CD14-positive monocyte (primary cell): ENCODE measurements around the gene ISOC1. TPM values are rescaled to one million over a fixed set of nuclear protein-coding genes. Genes with fewer than 3 reads are reported as not detected.

Experiments
- DNase-seq, 3 donors: peaks; one replicate each; pipeline ENCODE4 v3.0.0-alpha.2; 2011 to 2022
- H2AFZ ChIP-seq: 2 replicates; pipeline ENCODE4 v1.6.0; 2012; ENCODE audit warnings: mild to moderate bottlenecking, low read depth, low read length, inconsistent platforms; ENCODE audit not compliant: insufficient read depth, poor library complexity, severe bottlenecking
- H3K27ac ChIP-seq, 2 donors: 1 replicate in 1 of 2; 2 replicates in 1 of 2; pipeline ENCODE4 v1.5.1; 2012 to 2013; ENCODE audit warnings: low read length in 2 of 2, control low read depth in 1 of 2, inconsistent platforms in 1 of 2, low read depth in 1 of 2, mild to moderate bottlenecking in 1 of 2
- H3K27me3 ChIP-seq, 2 donors: one replicate each; pipeline versions ENCODE4 v1.6.0 to v1.6.1; 2011 to 2013; ENCODE audit warnings: low read length in 2 of 2; ENCODE audit not compliant: control insufficient read depth in 2 of 2, insufficient read depth in 2 of 2
- H3K36me3 ChIP-seq, 2 donors: replicated peaks in 1 of 2; 1 replicate in 1 of 2; 2 replicates in 1 of 2; pipeline versions ENCODE4 v1.5.1 to v1.6.1; 2012 to 2013; ENCODE audit warnings: low read length in 2 of 2, control low read depth in 1 of 2, inconsistent platforms in 1 of 2, mild to moderate bottlenecking in 1 of 2; ENCODE audit not compliant: insufficient read depth in 2 of 2, control insufficient read depth in 1 of 2
- H3K4me1 ChIP-seq, 2 donors: 1 replicate in 1 of 2; 2 replicates in 1 of 2; pipeline versions ENCODE4 v1.5.1 to v1.6.1; 2012 to 2013; ENCODE audit warnings: low read length in 2 of 2, control low read depth in 1 of 2, inconsistent platforms in 1 of 2, mild to moderate bottlenecking in 1 of 2, moderate library complexity in 1 of 2; ENCODE audit not compliant: insufficient read depth in 2 of 2, control insufficient read depth in 1 of 2
- H3K4me2 ChIP-seq: replicated peaks from 2 replicates; pipeline ENCODE3; 2012; ENCODE audit warnings: low read length, moderate library complexity, mild to moderate bottlenecking; ENCODE audit not compliant: poor library complexity, severe bottlenecking; ENCODE audit errors: extremely low read depth
- H3K4me3 ChIP-seq, 3 experiments: fragments of 200-600 bp in 1 of 3; sonication (generic) in 1 of 3; replicated peaks in 1 of 3; 1 replicate in 2 of 3; 2 replicates in 1 of 3; pipeline ENCODE4 v1.5.1; 2011 to 2013; ENCODE audit warnings: low read length in 3 of 3, mild to moderate bottlenecking in 3 of 3, control low read depth in 2 of 3, low read depth in 2 of 3, inconsistent platforms in 1 of 3, moderate library complexity in 1 of 3
- H3K79me2 ChIP-seq: 2 replicates; pipeline ENCODE4 v1.6.0; 2012; ENCODE audit warnings: mild to moderate bottlenecking, control low read depth, inconsistent platforms, low read length, moderate library complexity; ENCODE audit not compliant: insufficient read depth
- H3K9ac ChIP-seq: 2 replicates; pipeline ENCODE4 v1.6.0; 2017; ENCODE audit warnings: low read length, mild to moderate bottlenecking; ENCODE audit not compliant: insufficient read depth, poor library complexity, severe bottlenecking
- H3K9me3 ChIP-seq, 2 donors: replicated peaks in 1 of 2; 1 replicate in 1 of 2; 2 replicates in 1 of 2; pipeline versions ENCODE4 v1.5.1 to v1.6.1; 2012 to 2013; ENCODE audit warnings: low read length in 2 of 2, control low read depth in 1 of 2; ENCODE audit not compliant: control insufficient read depth in 1 of 2, insufficient read depth in 1 of 2
- H4K20me1 ChIP-seq: 2 replicates; pipeline ENCODE4 v1.6.0; 2012; ENCODE audit warnings: mild to moderate bottlenecking, low read length, control low read depth, moderate library complexity; ENCODE audit not compliant: insufficient read depth
- H3K27ac Mint-ChIP-seq, 7 donors: one replicate each; pipeline ENCODE4 v1.8.0; 2020; ENCODE audit warnings: mild to moderate bottlenecking in 7 of 7, mixed read lengths in 7 of 7, moderate library complexity in 6 of 7, inconsistent platforms in 2 of 7
- H3K27me3 Mint-ChIP-seq, 3 donors: one replicate each; pipeline ENCODE4 v1.8.0; 2021 to 2022; ENCODE audit warnings: low read depth in 3 of 3, mild to moderate bottlenecking in 3 of 3, mixed read lengths in 3 of 3, moderate library complexity in 3 of 3, inconsistent platforms in 1 of 3
- H3K36me3 Mint-ChIP-seq, 2 donors: one replicate each; pipeline ENCODE4 v1.8.0; 2020; ENCODE audit warnings: mixed read lengths in 2 of 2, inconsistent platforms in 1 of 2, mild to moderate bottlenecking in 1 of 2
- H3K4me1 Mint-ChIP-seq: one replicate; pipeline ENCODE4 v1.8.0; 2020; ENCODE audit warnings: mild to moderate bottlenecking, mixed read lengths
- H3K4me3 Mint-ChIP-seq, 2 donors: one replicate each; pipeline ENCODE4 v1.8.0; 2020; ENCODE audit warnings: mild to moderate bottlenecking in 2 of 2, mixed read lengths in 2 of 2, moderate library complexity in 1 of 2
- H3K9me3 Mint-ChIP-seq, 7 donors: one replicate each; pipeline ENCODE4 v1.8.0; 2020 to 2022; ENCODE audit warnings: mixed read lengths in 7 of 7, mild to moderate bottlenecking in 6 of 7, moderate library complexity in 6 of 7, inconsistent platforms in 2 of 7
- WGBS: methylation state at CpG from one replicate; pipeline ENCODE4 v1.1.5; 2013; ENCODE audit warnings: missing lambda C conversion rate; ENCODE audit not compliant: insufficient coverage; 5-methylcytosine and 5-hydroxymethylcytosine counted together
- intact Hi-C, 2 donors: fragments of 100-400 bp; cut with micrococcal nuclease; formaldehyde crosslinking; loops; one replicate each; pipeline versions ENCODE4 v1.15.0 to v1.15.1; 2023
- polyA minus RNA-seq: library from RNA; depleted of rRNA, polyadenylated mRNA; stranded (reverse); fragments of >200 nt; gene quantifications from 2 replicates; pipeline ENCODE4 v1.2.3, GENCODE V29; 2012
- polyA plus RNA-seq, 3 donors: library from polyadenylated mRNA; depleted of rRNA in 1 of 3; unstranded in 2 of 3; stranded (reverse) in 1 of 3; fragments of 300-500 nt in 2 of 3; fragments of >200 nt in 1 of 3; fragmentation: Illumina TruSeq in 2 of 3; gene quantifications; 1 replicate in 2 of 3; 2 replicates in 1 of 3; pipeline ENCODE4 v1.2.3, GENCODE V29; 2012 to 2021
- total RNA-seq, 12 experiments: library from RNA in 1 of 12; stranded (reverse) in 1 of 12; fragments of 120-200 nt in 1 of 12; gene quantifications; one replicate each; pipeline ENCODE4 v1.2.4 and lab custom pipeline; 2013 to 2026; ENCODE audit warnings: mixed read lengths in 6 of 12, inconsistent platforms in 1 of 12
- TF ChIP-seq, protein P1 (sequence below): fragments of 200-600 bp; IDR thresholded peaks from one replicate; pipeline ENCODE4 v1.8.0; 2022; ENCODE audit warnings: antibody characterized with exemption, mild to moderate bottlenecking

ISOC1 gene
- total RNA-seq (2013): 6.4 TPM
- polyA plus RNA-seq: 10 to 100 TPM in 2 of 3 donors, 1 to 10 TPM in 1; 5.6 to 19.4 (median 16.6) TPM
- 4.2 and 6.1 TPM in 2 replicates for polyA minus RNA-seq
- total RNA-seq (lab: John Stamatoyannopoulos, UW): 3.4 to 15.0 (median 7.7) reads per million in 11 experiments

DNA sequence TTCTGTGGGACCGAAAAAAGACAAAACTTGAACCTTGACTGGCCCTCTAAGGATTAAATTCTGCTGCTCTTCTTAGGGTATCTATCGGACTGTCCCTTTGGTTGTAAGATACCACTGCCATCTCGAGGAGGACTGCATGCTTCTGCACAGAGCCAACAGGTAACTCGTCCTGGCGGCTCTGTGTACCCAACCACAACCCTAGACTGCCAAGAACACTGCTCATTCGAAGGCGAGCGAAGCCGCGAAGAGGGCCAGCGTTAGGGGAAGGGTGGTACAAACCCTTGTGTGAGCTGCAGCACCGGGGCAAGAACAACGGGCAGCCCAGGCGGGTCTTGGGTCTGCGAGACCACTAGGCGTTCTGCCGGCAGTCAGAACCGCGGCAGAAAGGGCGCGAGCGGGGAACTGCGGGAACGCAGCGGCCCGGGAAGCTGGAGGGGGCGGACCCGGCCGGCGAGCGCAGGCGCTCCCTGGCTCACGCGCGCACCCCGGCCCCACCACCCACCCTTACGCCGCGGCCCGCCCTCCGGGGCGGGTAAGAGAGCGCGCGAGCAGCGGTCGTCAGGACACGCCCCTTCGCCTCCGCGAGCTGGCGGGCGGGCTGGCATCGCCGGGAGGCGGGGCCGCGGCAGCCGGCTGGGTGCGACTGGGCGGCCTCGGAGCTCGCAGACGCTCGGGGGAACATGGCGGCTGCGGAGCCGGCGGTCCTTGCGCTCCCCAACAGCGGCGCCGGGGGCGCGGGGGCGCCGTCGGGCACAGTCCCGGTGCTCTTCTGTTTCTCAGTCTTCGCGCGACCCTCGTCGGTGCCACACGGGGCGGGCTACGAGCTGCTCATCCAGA, at the start of gene ISOC1:
Gene ISOC1, plus strand, starts transcription at position 663 of the 837 bp plus-strand sequence. Its CDS starts 18 bp downstream, at position 681.
- H3K4me1 Mint-ChIP-seq: peaks cover 21% of the 10 kb centered on the region
- H2AFZ ChIP-seq: peak within 1 kb of the TSS; percentile 94
- peaks cover 11 to 15% of the 10 kb centered on the region in 2 donors for H3K4me1 ChIP-seq
- no peaks in the 10 kb centered on the region for H4K20me1 ChIP-seq
- peak within 1 kb of the TSS in 5 of 7 donors; percentile 9 to 51 (median 12) for H3K27ac Mint-ChIP-seq
- peak within 1 kb of the TSS; percentile 85 to 91 for H3K4me3 Mint-ChIP-seq
- H3K9ac ChIP-seq: peak within 1 kb of the TSS; percentile 70
- peak within 1 kb of the TSS; percentile 81 to 88 (median 81) for H3K4me3 ChIP-seq
- peak within 1 kb of the TSS; percentile 33 to 70 for H3K27ac ChIP-seq
- no peaks in the 10 kb centered on the region for H3K79me2 ChIP-seq
- H3K27me3 Mint-ChIP-seq: peaks cover 3 to 17% (median 9%) of the 10 kb centered on the region in 3 donors
- no peaks in the 10 kb centered on the region for H3K9me3 ChIP-seq
- H3K4me2 ChIP-seq: peak within 1 kb of the TSS; percentile 91
- H3K27me3 ChIP-seq: peaks cover 10 to 13% of the 10 kb centered on the region in 2 donors
- TF ChIP-seq, protein P1, sequence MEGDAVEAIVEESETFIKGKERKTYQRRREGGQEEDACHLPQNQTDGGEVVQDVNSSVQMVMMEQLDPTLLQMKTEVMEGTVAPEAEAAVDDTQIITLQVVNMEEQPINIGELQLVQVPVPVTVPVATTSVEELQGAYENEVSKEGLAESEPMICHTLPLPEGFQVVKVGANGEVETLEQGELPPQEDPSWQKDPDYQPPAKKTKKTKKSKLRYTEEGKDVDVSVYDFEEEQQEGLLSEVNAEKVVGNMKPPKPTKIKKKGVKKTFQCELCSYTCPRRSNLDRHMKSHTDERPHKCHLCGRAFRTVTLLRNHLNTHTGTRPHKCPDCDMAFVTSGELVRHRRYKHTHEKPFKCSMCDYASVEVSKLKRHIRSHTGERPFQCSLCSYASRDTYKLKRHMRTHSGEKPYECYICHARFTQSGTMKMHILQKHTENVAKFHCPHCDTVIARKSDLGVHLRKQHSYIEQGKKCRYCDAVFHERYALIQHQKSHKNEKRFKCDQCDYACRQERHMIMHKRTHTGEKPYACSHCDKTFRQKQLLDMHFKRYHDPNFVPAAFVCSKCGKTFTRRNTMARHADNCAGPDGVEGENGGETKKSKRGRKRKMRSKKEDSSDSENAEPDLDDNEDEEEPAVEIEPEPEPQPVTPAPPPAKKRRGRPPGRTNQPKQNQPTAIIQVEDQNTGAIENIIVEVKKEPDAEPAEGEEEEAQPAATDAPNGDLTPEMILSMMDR: no peak
- H3K36me3 ChIP-seq: no peaks in the 10 kb centered on the region
- H3K36me3 Mint-ChIP-seq: no peaks in the 10 kb centered on the region
- intact Hi-C loops: no loop called here
- peak; percentile 59 to 63 (median 59) for DNase-seq
- H3K9me3 Mint-ChIP-seq: peaks cover 0 to 7% (median 0%) of the 10 kb centered on the region in 7 donors
- under 1% methylated on average over 86 of the region's 87 CpGs for WGBS

GRCh38 chr5:129046151-129046550, 48.4 kb upstream of the ISOC1 start:
- Histone ChIP-seq H3K27me3 (no peaks in the 10 kb centered on the region), H3K9ac (no peak overlapping the region), H3K36me3 (no peaks in the 10 kb centered on the region), H2AFZ (no peak overlapping the region), H4K20me1 (no peaks in the 10 kb centered on the region), H3K4me2 (no peak overlapping the region), H3K27ac (no peak overlapping the region), H3K4me3 (no peak overlapping the region), H3K9me3 (peaks cover 0 to 8% of the 10 kb centered on the region in 2 donors), H3K4me1 (no peaks in the 10 kb centered on the region), H3K79me2 (no peaks in the 10 kb centered on the region)
- Mint-ChIP-seq H3K9me3 (peaks cover 7 to 19% (median 12%) of the 10 kb centered on the region in 7 donors), H3K36me3 (no peaks in the 10 kb centered on the region), H3K27ac (no peak overlapping the region), H3K4me1 (no peaks in the 10 kb centered on the region), H3K27me3 (no peaks in the 10 kb centered on the region), H3K4me3 (no peak overlapping the region)
- intact Hi-C loops: no loop called here
- TF ChIP-seq, protein P1: no peak
- no peak for DNase-seq
